Measurements from ENCODE around the gene PCDHGA10.

DNA sequence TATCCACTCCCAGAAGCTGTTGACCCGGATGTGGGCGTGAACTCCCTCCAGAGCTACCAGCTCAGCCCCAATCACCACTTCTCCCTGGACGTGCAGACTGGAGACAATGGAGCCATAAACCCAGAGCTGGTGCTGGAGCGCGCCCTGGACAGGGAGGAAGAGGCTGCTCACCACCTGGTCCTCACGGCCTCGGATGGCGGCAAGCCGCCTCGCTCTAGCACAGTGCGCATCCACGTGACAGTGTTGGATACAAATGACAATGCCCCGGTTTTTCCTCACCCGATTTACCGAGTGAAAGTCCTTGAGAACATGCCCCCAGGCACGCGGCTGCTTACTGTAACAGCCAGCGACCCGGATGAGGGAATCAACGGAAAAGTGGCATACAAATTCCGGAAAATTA lies 19.5 kb upstream of the PCDHGA10 start:
- no peak for TF ChIP-seq POLR2A (IDR thresholded peaks at IDR 0.05; ENCODE audit: control extremely low read depth in 1 of 2, low read depth in 2 of 2, low read length in 2 of 2)
- no peak for TF ChIP-seq SIN3A (conservative IDR thresholded peaks at IDR 0.05 in 1 of 2, IDR thresholded peaks at IDR 0.05 in 1 of 2; ENCODE audit: low read depth in 1 of 2, low read length in 2 of 2)
- TF ChIP-seq, protein P1, sequence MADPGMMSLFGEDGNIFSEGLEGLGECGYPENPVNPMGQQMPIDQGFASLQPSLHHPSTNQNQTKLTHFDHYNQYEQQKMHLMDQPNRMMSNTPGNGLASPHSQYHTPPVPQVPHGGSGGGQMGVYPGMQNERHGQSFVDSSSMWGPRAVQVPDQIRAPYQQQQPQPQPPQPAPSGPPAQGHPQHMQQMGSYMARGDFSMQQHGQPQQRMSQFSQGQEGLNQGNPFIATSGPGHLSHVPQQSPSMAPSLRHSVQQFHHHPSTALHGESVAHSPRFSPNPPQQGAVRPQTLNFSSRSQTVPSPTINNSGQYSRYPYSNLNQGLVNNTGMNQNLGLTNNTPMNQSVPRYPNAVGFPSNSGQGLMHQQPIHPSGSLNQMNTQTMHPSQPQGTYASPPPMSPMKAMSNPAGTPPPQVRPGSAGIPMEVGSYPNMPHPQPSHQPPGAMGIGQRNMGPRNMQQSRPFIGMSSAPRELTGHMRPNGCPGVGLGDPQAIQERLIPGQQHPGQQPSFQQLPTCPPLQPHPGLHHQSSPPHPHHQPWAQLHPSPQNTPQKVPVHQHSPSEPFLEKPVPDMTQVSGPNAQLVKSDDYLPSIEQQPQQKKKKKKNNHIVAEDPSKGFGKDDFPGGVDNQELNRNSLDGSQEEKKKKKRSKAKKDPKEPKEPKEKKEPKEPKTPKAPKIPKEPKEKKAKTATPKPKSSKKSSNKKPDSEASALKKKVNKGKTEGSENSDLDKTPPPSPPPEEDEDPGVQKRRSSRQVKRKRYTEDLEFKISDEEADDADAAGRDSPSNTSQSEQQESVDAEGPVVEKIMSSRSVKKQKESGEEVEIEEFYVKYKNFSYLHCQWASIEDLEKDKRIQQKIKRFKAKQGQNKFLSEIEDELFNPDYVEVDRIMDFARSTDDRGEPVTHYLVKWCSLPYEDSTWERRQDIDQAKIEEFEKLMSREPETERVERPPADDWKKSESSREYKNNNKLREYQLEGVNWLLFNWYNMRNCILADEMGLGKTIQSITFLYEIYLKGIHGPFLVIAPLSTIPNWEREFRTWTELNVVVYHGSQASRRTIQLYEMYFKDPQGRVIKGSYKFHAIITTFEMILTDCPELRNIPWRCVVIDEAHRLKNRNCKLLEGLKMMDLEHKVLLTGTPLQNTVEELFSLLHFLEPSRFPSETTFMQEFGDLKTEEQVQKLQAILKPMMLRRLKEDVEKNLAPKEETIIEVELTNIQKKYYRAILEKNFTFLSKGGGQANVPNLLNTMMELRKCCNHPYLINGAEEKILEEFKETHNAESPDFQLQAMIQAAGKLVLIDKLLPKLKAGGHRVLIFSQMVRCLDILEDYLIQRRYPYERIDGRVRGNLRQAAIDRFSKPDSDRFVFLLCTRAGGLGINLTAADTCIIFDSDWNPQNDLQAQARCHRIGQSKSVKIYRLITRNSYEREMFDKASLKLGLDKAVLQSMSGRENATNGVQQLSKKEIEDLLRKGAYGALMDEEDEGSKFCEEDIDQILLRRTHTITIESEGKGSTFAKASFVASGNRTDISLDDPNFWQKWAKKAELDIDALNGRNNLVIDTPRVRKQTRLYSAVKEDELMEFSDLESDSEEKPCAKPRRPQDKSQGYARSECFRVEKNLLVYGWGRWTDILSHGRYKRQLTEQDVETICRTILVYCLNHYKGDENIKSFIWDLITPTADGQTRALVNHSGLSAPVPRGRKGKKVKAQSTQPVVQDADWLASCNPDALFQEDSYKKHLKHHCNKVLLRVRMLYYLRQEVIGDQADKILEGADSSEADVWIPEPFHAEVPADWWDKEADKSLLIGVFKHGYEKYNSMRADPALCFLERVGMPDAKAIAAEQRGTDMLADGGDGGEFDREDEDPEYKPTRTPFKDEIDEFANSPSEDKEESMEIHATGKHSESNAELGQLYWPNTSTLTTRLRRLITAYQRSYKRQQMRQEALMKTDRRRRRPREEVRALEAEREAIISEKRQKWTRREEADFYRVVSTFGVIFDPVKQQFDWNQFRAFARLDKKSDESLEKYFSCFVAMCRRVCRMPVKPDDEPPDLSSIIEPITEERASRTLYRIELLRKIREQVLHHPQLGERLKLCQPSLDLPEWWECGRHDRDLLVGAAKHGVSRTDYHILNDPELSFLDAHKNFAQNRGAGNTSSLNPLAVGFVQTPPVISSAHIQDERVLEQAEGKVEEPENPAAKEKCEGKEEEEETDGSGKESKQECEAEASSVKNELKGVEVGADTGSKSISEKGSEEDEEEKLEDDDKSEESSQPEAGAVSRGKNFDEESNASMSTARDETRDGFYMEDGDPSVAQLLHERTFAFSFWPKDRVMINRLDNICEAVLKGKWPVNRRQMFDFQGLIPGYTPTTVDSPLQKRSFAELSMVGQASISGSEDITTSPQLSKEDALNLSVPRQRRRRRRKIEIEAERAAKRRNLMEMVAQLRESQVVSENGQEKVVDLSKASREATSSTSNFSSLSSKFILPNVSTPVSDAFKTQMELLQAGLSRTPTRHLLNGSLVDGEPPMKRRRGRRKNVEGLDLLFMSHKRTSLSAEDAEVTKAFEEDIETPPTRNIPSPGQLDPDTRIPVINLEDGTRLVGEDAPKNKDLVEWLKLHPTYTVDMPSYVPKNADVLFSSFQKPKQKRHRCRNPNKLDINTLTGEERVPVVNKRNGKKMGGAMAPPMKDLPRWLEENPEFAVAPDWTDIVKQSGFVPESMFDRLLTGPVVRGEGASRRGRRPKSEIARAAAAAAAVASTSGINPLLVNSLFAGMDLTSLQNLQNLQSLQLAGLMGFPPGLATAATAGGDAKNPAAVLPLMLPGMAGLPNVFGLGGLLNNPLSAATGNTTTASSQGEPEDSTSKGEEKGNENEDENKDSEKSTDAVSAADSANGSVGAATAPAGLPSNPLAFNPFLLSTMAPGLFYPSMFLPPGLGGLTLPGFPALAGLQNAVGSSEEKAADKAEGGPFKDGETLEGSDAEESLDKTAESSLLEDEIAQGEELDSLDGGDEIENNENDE (IDR thresholded peaks at IDR 0.05; ENCODE audit: insufficient replicate concordance, low read length) = no peak
- TF ChIP-seq POLR2AphosphoS5 (IDR thresholded peaks at IDR 0.05; ENCODE audit: low read depth, low read length) = no peak
- no peak for TF ChIP-seq HDAC2 (IDR thresholded peaks at IDR 0.05; ENCODE audit: borderline replicate concordance in 1 of 2, low read depth in 2 of 2, low read length in 2 of 2)
